HG03196 (cell line): ENCODE results near the gene KMT2B.

Source experiments
- ATAC-seq: cut with Tn5 transposase; IDR thresholded peaks from one replicate; pipeline ENCODE4 v1.9.1; 2021; ENCODE audit not compliant: unreplicated experiment

KMT2B gene

DNA sequence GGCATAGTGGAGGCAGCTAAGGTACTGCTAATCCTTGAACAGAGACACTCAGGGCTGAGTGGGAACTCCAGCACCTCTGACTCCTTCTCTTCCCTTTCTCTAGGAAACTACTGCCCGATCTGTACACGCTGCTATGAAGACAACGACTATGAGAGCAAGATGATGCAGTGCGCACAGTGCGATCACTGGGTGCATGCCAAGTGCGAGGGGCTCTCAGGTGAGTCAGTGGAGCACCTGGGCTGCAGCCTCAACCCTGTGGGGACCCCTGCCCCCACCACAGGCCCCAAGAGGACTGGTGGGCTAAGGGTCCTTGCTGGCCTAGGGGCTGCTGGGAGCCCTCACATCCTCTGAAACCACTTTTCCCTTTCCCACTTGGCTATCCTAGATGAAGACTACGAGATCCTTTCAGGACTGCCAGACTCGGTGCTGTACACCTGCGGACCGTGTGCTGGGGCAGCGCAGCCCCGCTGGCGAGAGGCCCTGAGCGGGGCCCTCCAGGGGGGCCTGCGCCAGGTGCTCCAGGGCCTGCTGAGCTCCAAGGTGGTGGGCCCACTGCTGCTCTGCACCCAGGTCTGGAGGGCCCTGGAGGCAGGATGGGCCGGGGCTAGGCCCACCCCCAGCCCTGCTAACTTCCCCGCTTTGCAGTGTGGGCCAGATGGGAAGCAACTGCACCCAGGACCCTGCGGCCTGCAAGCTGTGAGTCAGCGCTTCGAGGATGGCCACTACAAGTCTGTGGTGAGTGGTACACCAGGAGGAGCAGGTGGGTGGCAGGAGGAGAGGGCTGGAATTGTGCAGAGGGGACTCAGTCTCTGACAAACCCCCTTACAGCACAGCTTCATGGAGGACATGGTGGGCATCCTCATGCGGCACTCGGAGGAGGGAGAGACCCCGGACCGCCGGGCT, 9.5 kb downstream of the KMT2B start:
- ATAC-seq = no peak

GRCh38 chr19:35727956-35728706, 10.3 kb downstream of the KMT2B start:
- no peak for ATAC-seq

DNA sequence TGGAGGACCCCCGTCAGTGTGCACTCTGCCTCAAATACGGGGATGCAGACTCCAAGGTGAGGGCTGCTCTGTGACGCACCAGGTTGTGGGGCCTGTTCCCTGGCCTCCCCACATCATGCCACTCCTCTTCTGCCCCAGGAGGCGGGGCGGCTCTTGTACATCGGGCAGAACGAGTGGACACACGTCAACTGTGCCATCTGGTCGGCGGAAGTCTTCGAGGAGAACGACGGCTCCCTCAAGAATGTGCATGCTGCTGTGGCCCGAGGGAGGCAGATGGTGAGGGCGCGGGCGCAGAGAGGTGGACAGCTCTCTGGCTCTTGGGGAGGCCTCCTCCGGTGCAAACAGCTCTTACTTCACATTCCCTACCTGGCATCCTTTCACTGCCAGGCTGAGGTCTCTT, 11.2 kb downstream of the KMT2B start:
- ATAC-seq = no peak

- ATAC-seq = no peak
Measured at GRCh38 chr19:35729763-35730162, 12.0 kb downstream of the KMT2B start.

DNA sequence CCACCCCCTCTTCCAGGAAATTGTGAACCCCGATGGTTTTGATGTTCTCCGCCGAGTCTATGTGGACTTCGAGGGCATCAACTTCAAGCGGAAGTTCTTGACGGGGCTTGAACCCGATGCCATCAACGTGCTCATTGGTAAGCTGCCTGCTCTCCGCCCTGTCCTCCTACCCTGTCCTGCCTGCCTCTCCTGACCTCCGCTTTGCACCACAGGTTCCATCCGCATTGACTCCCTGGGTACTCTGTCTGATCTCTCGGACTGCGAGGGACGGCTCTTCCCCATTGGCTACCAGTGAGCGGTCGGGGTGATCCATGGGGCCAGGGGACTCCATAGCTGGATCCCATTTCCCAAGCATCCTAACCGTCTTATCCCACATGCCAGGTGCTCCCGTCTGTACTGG, 12.5 kb downstream of the KMT2B start:
- no peak for ATAC-seq

- ATAC-seq = no peak
Measured at GRCh38 chr19:35731353-35731752, 13.6 kb downstream of the KMT2B start.

DNA sequence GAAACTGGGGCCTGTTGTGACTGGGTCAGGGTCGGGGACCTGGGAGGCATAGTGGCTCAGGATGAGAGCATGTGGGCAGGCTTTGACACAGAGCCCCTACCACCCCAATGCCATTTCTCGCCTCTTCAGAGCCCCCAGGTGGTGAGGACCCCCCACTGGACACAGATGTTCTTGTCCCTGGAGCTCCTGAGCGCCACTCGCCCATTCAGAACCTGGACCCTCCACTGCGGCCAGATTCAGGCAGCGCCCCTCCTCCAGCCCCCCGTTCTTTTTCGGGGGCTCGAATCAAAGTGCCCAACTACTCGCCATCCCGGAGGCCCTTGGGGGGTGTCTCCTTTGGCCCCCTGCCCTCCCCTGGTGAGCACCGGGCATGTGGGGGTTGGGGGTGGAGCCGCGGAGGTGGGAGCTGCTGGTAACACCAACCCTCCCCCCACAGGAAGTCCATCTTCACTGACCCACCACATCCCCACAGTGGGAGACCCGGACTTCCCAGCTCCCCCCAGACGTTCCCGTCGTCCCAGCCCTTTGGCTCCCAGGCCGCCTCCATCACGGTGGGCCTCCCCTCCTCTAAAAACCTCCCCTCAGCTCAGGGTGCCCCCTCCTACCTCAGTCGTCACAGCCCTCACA, 14.1 kb downstream of the KMT2B start:
- no peak for ATAC-seq

GRCh38 chr19:35732540-35733179, 14.9 kb downstream of the KMT2B start:
- no peak for ATAC-seq

DNA sequence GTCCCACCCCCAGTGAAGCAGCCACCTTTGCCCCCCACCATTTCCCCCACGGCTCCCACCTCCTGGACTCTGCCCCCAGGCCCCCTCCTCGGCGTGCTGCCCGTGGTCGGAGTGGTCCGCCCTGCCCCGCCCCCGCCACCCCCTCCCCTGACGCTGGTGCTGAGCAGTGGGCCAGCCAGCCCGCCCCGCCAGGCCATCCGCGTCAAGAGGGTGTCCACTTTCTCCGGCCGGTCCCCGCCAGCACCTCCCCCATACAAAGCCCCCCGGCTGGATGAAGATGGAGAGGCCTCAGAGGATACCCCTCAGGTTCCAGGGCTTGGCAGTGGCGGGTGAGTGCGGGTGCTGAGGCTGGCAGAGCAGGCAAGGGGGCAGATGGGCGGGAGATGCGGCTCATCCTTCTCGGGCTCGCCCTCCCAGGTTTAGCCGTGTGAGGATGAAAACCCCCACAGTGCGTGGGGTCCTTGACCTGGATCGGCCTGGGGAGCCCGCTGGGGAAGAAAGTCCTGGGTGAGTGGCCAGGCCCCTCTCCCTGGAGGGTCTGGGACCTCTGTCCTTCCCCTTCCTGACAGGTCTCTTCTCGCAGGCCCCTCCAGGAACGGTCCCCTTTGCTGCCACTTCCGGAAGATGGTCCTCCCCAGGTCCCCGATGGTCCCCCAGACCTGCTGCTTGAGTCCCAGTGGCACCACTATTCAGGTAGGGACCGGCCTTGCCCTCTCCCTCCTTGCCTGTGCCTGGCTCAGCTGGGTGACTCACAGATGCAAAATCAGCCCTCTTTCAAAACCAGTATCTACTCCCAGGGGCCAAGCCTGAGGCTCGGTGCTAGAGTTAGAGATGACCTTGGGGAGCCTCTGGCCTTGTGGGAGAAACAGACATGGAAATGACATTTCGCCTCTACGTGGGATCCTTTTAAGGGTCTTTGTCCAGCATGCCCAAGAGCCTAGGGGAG, 15.7 kb downstream of the KMT2B start:
- ATAC-seq = no peak

DNA sequence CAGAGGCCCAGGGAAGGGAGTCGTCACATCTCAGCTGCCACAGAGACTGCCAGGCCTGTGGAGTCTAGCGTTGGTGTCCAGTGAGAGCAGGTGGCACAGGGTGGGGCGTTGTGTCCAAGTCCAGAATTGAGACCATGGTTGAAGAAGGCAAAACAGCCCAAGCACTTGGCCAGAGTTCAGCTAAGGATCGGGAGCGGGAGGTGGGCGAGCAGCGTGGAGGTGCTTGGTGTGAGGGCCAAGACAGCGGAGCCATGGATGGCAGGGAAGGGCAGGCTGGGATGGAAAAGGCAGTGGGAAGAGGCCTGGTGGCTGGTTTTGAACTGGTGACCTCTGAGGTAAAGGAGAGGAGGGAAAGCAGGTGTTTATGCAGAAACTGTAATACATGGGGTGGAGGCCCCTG, 16.5 kb downstream of the KMT2B start:
- ATAC-seq = no peak

- ATAC-seq = no peak
Measured at GRCh38 chr19:35734889-35735288, 17.1 kb downstream of the KMT2B start.

DNA sequence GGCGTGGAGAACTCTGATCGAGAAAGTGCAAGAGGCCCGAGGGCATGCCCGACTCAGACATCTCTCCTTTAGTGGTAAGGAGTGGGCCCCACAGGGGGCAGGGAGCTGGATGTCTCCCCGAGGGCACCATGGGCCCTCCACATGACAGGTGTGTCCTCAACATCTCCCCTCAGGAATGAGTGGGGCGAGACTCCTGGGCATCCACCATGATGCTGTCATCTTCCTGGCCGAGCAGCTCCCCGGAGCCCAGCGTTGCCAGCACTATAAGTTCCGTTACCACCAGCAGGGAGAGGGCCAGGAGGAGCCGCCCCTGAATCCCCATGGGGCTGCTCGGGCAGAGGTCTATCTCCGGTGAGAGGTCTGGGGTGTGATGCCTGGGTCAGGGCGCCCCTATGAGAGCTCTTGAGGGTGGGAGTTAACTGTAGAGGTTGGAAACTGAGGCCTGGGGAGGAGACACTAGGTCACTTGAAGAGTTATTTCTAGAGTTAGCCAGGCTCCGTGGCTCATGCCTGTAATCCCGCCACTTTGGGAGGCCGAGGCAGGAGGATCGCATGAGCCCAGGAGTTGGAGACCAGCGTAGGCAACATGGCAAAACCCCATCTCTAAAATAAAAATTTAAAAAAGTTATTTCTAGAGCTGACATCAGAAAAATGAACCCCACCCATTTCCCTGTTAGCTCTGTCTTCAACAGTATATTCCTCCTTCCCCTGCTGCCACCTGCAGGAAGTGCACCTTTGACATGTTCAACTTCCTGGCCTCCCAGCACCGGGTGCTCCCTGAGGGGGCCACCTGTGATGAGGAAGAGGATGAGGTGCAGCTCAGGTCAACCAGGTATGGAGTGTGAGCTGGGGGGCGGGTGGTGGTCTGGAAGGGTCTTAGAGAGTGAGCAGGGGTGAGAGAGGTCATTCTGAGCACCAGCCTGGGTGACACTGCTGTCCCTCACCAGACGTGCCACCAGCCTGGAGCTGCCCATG, 19.4 kb downstream of the KMT2B start:
- no peak for ATAC-seq

DNA sequence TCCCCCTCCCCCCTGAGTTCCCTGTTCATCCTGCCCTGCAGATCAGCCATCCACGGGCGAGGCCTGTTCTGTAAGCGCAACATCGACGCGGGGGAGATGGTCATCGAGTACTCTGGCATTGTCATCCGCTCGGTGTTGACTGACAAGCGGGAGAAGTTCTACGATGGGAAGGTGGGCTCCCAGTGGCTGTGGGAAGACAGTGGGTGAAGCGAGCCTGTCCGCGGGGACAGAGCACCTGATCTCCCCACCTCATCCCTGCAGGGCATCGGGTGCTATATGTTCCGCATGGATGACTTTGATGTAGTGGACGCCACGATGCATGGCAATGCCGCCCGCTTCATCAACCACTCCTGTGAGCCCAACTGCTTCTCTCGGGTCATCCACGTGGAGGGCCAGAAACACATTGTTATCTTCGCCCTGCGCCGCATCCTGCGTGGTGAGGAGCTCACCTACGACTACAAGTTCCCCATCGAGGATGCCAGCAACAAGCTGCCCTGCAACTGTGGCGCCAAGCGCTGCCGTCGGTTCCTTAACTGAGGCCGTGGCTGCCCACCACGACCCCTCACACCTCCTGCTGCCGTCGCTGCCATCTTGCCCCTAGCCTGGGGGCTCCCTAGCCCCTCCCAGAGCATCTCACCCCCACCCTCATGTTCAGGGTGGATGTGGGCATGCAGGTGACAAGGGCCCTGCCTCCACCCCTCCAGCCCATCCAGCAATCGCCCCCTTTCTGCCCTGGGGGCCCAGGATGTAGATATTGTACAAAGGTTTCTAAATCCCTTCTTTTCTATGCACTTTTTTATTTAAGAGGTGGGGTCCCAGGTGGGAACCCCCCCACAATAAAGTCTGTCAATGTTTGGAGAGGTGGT, 20.5 kb downstream of the KMT2B start:
- ATAC-seq = no peak

DNA sequence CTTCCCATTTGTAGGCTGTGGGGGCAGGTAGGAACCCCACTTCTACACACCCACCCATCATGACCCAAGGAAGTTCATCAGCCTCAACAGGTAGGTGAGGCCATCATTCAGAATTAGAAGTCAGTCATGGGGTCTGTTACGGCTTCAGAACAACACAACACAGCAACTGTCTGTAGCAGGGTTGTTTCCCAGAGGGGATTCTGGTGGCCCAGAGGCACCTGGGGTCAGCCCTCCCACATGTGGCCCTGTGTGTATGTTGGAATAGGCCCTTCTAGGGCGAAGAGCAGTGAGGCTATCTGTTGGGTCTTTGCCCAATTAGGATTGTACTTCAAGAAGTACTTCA, 21.1 kb downstream of the KMT2B start:
- ATAC-seq = no peak

DNA sequence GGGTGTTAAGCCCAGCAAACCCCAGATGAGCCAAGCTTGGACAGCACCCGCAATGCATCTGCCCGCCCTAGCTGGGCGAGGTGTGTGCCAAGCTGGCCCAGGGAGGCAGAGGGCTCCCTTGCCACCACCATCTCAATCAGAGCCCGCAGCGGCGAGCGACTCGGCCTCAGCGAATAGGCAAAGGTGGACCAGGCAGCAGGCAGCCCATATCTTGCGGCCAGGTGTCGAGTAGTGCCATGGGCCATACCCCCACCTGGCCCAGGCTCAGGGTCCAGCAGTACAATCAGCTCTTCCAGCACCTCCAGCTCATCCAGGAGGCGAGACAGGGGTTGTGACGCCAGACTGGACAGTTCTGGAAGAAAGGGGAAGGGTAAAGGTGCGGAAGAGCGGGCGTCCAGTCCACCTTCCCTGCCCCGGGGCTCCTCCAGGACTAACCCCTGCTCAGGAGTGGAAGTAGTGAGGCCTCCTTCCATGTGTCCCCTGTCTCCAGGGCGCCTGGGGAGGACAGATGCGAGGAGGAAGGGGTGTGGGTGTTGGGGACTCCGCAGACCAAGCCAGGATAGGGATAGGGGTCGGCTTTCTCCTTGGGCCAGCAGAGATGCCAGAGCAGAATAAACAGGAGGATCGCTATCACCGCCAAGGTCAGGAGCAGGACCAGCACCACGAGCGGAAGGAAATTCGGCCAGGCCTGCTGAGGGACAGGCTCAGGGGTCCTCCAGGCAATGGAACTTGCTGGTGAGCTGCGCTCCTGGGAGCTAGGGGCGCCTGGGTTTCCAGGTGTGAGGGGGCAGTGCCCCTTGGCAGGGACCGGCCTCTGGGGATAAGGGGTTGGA, 21.7 kb downstream of the KMT2B start:
- no peak for ATAC-seq

DNA sequence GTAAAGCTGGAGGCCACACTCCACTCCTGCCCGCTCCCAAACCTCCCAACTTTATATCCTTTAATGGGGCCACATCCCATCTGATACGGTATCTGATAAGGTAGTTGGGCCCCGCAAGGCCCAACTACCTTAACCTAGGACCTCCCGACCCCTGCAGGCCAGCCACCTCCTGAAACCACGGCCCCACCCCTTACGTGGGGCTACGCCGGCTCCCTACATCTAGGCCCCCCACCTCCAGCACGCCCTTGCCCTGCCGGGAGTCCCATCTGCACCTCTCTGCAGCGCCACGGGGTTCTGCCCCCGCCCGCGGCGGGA, 22.3 kb downstream of the KMT2B start:
- ATAC-seq = peak; percentile 14

- ATAC-seq = peak; percentile 46
Measured at GRCh38 chr19:35740423-35741202, 22.8 kb downstream of the KMT2B start.
